ENCODE data around the gene LRP5.

DNA sequence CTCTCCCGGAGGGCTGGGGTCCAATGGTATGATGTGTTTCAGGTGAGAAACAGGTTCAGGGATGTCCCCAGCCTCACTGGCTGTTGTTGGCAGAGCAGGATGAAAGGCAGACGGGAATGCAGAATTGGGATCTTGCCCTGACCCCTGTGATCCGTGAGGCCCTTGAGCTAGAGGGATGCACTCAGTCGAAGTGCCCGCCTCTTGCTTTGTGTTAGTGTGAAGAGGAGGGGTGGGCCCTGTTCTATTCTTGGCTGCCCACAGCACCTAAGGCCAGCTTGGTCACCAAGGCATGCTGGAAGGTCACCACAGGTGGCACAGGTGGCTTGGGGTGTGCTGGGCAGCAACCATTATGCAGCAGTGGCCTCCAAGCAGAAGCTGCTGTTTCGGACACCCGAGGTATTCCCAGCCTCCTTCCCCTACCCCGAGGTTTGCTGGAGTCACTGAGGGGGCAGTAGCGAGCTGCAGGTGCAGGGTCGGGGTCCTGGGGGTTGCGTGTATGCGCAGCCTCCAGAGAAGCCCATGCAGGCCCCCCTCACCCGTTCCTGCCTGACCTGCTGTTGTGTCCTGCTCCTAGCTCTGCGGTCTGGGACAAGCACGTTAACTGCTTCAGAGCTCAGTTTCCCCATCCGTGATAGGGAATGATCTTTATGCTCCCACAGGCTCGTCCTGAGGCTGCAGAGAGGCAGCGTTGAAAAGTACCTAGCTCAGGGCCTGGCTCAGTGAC, 13.0 kb downstream of the LRP5 start:
- TF ChIP-seq SIN3A (IDR thresholded peaks at IDR 0.05; ENCODE audit: borderline replicate concordance, insufficient read depth, low read length) (no peak), POLR2AphosphoS5 (IDR thresholded peaks at IDR 0.05; ENCODE audit: low read depth, low read length) (no peak), FOXP2 (optimal IDR thresholded peaks at IDR 0.05; ENCODE audit: borderline replicate concordance, extremely low read depth, extremely low read length, insufficient read depth) (no peak)
